Osteocyte (in vitro differentiated cells): ENCODE results near the gene CA7. TPM values are rescaled to one million over a fixed set of nuclear protein-coding genes. Genes with fewer than 3 reads are reported as not detected.

Source experiments
- DNase-seq: peaks from one replicate; pipeline ENCODE4 v3.0.0; 2021; ENCODE audit warnings: mixed read lengths; ENCODE audit not compliant: unreplicated experiment; ENCODE audit errors: extremely low spot score
- H3K27ac Mint-ChIP-seq: one replicate; pipeline ENCODE4 v1.8.0; 2021; ENCODE audit warnings: mild to moderate bottlenecking, mixed read lengths; ENCODE audit not compliant: unreplicated experiment
- H3K27me3 Mint-ChIP-seq: one replicate; pipeline ENCODE4 v1.8.0; 2021; ENCODE audit warnings: mixed read lengths; ENCODE audit not compliant: unreplicated experiment
- H3K36me3 Mint-ChIP-seq: one replicate; pipeline ENCODE4 v1.8.0; 2021; ENCODE audit warnings: mixed read lengths; ENCODE audit not compliant: unreplicated experiment
- H3K4me1 Mint-ChIP-seq: one replicate; pipeline ENCODE4 v1.8.0; 2021; ENCODE audit warnings: mixed read lengths; ENCODE audit not compliant: unreplicated experiment
- H3K4me3 Mint-ChIP-seq: one replicate; pipeline ENCODE4 v1.8.0; 2021; ENCODE audit warnings: mild to moderate bottlenecking, moderate library complexity, mixed read lengths; ENCODE audit not compliant: unreplicated experiment
- H3K9me3 Mint-ChIP-seq: one replicate; pipeline ENCODE4 v1.8.0; 2021; ENCODE audit warnings: mixed read lengths; ENCODE audit not compliant: unreplicated experiment
- total RNA-seq: library from RNA; stranded (reverse); gene quantifications from 2 replicates; pipeline ENCODE4 v1.2.1, GENCODE V29; 2021
- TF ChIP-seq, protein P1 (sequence below): fragments of 200-600 bp; sonication (generic); IDR thresholded peaks from 2 replicates; pipeline ENCODE4 v1.5.0; 2021; ENCODE audit warnings: antibody characterized with exemption, mild to moderate bottlenecking, moderate library complexity

CA7 gene
- total RNA-seq, 1 donor from 2014 or later: not detected

GRCh38 chr16:66899310-66899944 lies 55.2 kb downstream of the CA7 start:
- Mint-ChIP-seq H3K4me1 (peaks cover 12% of the 10 kb centered on the region), H3K9me3 (no peaks in the 10 kb centered on the region), H3K27ac (peak overlapping the region; percentile 52), H3K4me3 (no peak overlapping the region), H3K27me3 (no peaks in the 10 kb centered on the region), H3K36me3 (no peaks in the 10 kb centered on the region)
- TF ChIP-seq, protein P1, sequence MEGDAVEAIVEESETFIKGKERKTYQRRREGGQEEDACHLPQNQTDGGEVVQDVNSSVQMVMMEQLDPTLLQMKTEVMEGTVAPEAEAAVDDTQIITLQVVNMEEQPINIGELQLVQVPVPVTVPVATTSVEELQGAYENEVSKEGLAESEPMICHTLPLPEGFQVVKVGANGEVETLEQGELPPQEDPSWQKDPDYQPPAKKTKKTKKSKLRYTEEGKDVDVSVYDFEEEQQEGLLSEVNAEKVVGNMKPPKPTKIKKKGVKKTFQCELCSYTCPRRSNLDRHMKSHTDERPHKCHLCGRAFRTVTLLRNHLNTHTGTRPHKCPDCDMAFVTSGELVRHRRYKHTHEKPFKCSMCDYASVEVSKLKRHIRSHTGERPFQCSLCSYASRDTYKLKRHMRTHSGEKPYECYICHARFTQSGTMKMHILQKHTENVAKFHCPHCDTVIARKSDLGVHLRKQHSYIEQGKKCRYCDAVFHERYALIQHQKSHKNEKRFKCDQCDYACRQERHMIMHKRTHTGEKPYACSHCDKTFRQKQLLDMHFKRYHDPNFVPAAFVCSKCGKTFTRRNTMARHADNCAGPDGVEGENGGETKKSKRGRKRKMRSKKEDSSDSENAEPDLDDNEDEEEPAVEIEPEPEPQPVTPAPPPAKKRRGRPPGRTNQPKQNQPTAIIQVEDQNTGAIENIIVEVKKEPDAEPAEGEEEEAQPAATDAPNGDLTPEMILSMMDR: no peak
- DNase-seq: no peak

GRCh38 chr16:66899945-66900710 lies 55.9 kb downstream of the CA7 start:
- DNase-seq: no peak
- Mint-ChIP-seq H3K4me1 (peaks cover 16% of the 10 kb centered on the region), H3K27ac (peak overlapping the region; percentile 52), H3K4me3 (no peak overlapping the region), H3K9me3 (no peaks in the 10 kb centered on the region), H3K36me3 (no peaks in the 10 kb centered on the region), H3K27me3 (no peaks in the 10 kb centered on the region)
- TF ChIP-seq, protein P1: no peak

DNA sequence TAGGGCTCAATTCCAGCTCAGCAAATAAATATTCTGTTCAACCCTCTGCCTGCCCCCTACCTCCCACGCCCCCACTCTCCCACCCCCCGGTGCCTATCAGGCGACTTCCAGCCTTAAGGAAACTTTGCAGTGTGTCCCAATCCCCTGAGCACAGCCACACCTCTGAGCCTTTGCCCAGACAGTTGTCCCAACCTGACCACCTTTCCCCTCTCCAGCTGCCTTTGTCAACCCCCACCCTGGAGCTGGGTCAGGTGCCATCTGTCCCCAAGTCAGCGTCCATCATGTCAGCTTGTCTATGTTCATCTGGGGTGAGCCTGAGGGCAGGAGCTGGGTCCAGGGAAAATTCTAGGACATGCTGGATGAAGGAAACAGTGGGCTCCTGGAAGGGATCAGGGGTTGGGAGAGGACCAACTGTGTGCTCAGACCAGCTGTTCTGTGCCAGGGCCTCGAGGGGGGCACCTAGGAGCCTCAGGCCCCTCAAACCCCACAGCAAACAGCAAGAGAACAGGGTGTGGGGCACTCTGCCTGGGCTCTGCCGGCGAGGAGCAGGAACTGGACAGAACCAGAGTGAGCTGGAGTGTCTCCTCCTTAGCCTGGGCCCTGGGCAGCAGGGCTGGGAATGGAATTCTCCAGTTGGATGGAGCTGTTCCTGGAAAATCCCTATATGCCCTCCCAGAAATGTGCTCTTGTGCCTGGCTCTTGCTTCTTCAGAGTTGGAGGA lies 56.7 kb downstream of the CA7 start:
- no peak overlapping the region for H3K4me3 Mint-ChIP-seq
- H3K27ac Mint-ChIP-seq: no peak overlapping the region
- TF ChIP-seq, protein P1: no peak

DNA sequence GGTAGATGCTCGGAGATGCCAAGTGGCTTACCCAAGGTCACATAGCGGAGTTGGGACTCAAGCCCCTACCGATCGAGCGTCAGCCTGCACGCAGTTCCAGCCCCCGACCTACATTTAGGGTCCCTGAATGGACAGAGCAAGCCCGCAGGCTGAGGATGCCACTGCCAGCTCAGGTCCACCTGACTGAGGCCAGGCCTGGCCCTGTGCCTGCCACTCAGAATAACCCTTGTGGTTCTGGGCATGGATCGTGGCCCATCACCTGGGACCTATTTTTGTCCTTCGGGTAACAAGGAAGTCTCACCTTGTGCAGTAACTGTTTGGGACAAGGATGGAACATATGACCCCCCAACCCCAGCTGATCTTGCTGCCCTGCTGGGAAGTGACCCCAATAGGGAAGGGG lies 57.4 kb downstream of the CA7 start:
- H3K27me3 Mint-ChIP-seq: peaks cover 2% of the 10 kb centered on the region
- no peaks in the 10 kb centered on the region for H3K9me3 Mint-ChIP-seq
- TF ChIP-seq, protein P1: no peak
- H3K4me1 Mint-ChIP-seq: peaks cover 17% of the 10 kb centered on the region
- H3K4me3 Mint-ChIP-seq: no peak overlapping the region
- H3K36me3 Mint-ChIP-seq: no peaks in the 10 kb centered on the region
- no peak overlapping the region for H3K27ac Mint-ChIP-seq
- no peak for DNase-seq

More for the DNA sequence above, 56.7 kb downstream of the CA7 start:
- Mint-ChIP-seq H3K4me1 (peaks cover 17% of the 10 kb centered on the region), H3K9me3 (no peaks in the 10 kb centered on the region), H3K27me3 (no peaks in the 10 kb centered on the region), H3K36me3 (no peaks in the 10 kb centered on the region)
- DNase-seq: no peak
